Measurements from ENCODE around the gene DDX6. TPM values are rescaled to one million over a fixed set of nuclear protein-coding genes. Genes with fewer than 3 reads are reported as not detected.

The DDX6 gene
- total and polyA plus RNA-seq, 9 of the 15 experiments (the other 6 are each of a cell fraction or from before 2014, with no cell fraction given) = 10.0 to 102 (median 58.2) TPM

GRCh38 chr11:118791111-118791960 is at the start of gene DDX6 (continued):
- TF ChIP-seq CREB5 (CRISPR knock-in tag; IDR thresholded peaks at IDR 0.05) = no peak
- 0 out of 2 replicates have a peak, but pooled peaks have one; percentile 29 for TF ChIP-seq HDAC2 (IDR thresholded peaks at IDR 0.05)
- peak; percentile 71 for TF ChIP-seq CEBPB (tag; IDR thresholded peaks at IDR 0.05)
- no peak for TF ChIP-seq GTF3C2 (IDR thresholded peaks at IDR 0.05; ENCODE audit: borderline replicate concordance, extremely low read depth, insufficient read length)
- no peak; the same call in 1 of the 2 replicates for TF ChIP-seq NR3C1 (CRISPR knock-in tag; IDR thresholded peaks at IDR 0.05)
- no peak for TF ChIP-seq ZNF232 (CRISPR knock-in tag; IDR thresholded peaks at IDR 0.05)
- TF ChIP-seq TRIM25 (IDR thresholded peaks at IDR 0.05; ENCODE audit: borderline replicate concordance) = no peak
- TF ChIP-seq BDP1 (IDR thresholded peaks at IDR 0.05; ENCODE audit: insufficient read depth, insufficient read length) = no peak
- TF ChIP-seq HLTF (IDR thresholded peaks at IDR 0.05) = no peak
- TF ChIP-seq MIER1 (IDR thresholded peaks at IDR 0.05; ENCODE audit: low read depth) = no peak
- peak in 1 of 2 experiments; percentile 78; a peak in 2 of 4 replicates for TF ChIP-seq NONO (IDR thresholded peaks at IDR 0.05; ENCODE audit: low read depth in 2 of 2, low read length in 1 of 2)
- TF ChIP-seq KDM5B (IDR thresholded peaks at IDR 0.05; ENCODE audit: insufficient replicate concordance, low read depth, low read length) = peak; percentile 94
- no peak for TF ChIP-seq PPARD (CRISPR knock-in tag; IDR thresholded peaks at IDR 0.05)
- peak; percentile 86 for TF ChIP-seq PHF8 (IDR thresholded peaks at IDR 0.05; ENCODE audit: borderline replicate concordance, low read length)
- no peak for TF ChIP-seq HMBOX1 (IDR thresholded peaks at IDR 0.05)
- TF ChIP-seq GATAD2B (IDR thresholded peaks at IDR 0.05; ENCODE audit: borderline replicate concordance) = 0 out of 2 replicates have a peak, but pooled peaks have one; percentile 26
- no peak for TF ChIP-seq ZFPM2 (CRISPR knock-in tag; IDR thresholded peaks at IDR 0.05)
- peak; percentile 96 for TF ChIP-seq RBFOX2 (IDR thresholded peaks at IDR 0.05; ENCODE audit: low read depth, low read length)
- TF ChIP-seq SMC3 (conservative IDR thresholded peaks at IDR 0.05; ENCODE audit: insufficient read depth, low read depth, low read length) = no peak
- TF ChIP-seq ZNF766 (CRISPR knock-in tag; conservative IDR thresholded peaks at IDR 0.05) = peak; percentile 83
- TF ChIP-seq SRSF9 (IDR thresholded peaks at IDR 0.05; ENCODE audit: borderline replicate concordance, low read depth, low read length) = no peak

All from K562 (cell line).